HG03095 (cell line): ENCODE measurements around the gene ZNF148.
"Not testable (repeated sequence)": the region's sequence is repeated elsewhere in the genome, so short reads cannot be mapped to it uniquely, and the experiment has no call there.

Experiments used
- ATAC-seq: cut with Tn5 transposase; IDR thresholded peaks from one replicate; pipeline ENCODE4 v1.9.1; 2021; ENCODE audit warnings: moderate library complexity; ENCODE audit not compliant: unreplicated experiment

ZNF148 gene, protein sequence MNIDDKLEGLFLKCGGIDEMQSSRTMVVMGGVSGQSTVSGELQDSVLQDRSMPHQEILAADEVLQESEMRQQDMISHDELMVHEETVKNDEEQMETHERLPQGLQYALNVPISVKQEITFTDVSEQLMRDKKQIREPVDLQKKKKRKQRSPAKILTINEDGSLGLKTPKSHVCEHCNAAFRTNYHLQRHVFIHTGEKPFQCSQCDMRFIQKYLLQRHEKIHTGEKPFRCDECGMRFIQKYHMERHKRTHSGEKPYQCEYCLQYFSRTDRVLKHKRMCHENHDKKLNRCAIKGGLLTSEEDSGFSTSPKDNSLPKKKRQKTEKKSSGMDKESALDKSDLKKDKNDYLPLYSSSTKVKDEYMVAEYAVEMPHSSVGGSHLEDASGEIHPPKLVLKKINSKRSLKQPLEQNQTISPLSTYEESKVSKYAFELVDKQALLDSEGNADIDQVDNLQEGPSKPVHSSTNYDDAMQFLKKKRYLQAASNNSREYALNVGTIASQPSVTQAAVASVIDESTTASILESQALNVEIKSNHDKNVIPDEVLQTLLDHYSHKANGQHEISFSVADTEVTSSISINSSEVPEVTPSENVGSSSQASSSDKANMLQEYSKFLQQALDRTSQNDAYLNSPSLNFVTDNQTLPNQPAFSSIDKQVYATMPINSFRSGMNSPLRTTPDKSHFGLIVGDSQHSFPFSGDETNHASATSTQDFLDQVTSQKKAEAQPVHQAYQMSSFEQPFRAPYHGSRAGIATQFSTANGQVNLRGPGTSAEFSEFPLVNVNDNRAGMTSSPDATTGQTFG

DNA sequence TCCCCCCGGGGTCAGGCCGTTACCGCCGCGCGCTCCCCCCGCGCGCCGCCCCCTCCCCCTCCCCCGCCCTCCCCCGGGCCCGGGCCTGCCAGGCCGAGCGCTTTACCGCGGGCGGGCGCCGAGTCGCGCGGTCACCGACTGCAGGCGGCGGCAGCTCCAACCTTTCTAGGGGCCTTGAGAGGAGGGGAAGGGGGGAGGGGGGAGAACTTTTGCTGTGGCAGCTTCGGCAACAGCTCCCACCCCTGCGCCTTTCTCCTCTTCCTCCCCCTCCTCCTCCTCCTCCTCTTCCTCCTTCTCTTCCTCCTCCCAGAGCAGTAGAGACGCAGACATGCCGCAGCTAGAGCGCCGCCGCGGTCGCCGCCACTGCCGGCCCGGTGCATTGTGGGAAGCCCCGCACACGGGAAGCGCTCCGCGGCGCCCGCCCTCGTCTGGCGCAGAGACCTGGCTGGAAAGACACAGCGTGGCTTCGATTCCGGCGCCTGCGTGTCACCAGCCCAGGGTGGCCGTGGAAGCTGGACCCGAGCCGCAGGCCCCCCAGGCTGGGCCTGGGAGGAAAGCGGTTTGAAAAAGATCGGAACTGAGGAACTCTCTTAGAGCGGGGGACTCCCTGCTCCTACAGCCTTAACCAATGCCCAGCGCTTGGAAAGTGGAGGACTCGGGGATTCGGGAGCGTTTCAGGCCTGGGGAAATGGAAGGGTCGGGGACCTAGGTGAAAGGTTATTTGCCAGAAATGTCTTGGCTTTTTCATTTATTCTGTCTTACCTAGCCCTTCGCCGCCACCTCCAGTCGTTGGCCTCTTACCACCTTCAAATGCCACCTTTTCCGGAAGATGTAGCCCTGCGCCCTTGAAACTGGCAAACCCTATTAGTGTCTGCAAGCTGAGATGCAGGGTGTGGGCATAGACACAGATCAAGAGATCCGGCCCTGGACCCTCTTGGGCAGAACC lies at the start of gene ZNF148:
TSS of gene ZNF148 (minus strand) at position 330 of the 946 bp plus-strand sequence. CDS start 61,685 bp downstream, outside the sequence.
- peak; percentile 69 for ATAC-seq

GRCh38 chr3:125418306-125418705 lies 43.2 kb upstream of the ZNF148 start:
- no peak for ATAC-seq

DNA sequence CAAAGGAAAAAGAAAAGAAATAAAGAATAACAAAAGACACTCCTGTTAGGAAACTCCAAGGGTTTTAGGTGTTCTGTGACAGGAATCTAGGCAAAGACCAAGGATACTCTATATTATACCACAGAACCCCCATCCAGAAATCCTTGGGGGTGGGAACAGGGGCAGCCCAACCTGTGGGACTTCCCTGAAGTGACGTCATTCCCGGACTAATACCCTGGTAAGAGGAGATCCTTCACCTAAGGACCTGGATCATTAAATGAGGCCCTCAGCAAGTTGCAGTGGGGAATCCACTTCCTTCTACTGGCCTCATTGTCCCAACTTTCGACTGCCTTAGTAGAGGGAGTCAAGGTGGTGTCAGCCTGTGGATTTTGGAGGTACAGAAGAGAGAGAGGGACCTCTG lies 41.1 kb upstream of the ZNF148 start:
- ATAC-seq, result no peak

DNA sequence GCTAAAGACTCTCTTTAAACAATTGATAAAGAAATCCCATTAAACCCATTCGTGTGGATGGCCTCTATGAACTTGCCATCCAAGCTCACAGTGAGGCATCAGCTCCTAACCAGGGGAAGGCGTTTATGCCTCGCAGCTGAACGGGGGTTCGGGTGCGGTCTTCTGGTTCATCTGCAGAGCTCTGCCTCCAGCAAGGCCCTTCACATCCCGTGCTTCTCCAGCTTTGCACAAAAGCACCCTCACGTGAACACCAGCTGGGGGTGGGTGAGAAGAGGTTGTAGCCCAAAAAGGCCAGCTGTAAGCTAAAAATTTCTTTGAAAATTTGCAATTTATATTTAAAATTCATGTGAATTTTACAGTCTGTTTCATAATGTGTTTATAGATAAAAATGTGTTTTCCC lies 39.5 kb upstream of the ZNF148 start:
- no peak for ATAC-seq

- no peak for ATAC-seq
Observed at GRCh38 chr3:125410922-125411321, 35.8 kb upstream of the ZNF148 start.

- ATAC-seq, result no peak
Observed at GRCh38 chr3:125406070-125406469, 30.9 kb upstream of the ZNF148 start.

DNA sequence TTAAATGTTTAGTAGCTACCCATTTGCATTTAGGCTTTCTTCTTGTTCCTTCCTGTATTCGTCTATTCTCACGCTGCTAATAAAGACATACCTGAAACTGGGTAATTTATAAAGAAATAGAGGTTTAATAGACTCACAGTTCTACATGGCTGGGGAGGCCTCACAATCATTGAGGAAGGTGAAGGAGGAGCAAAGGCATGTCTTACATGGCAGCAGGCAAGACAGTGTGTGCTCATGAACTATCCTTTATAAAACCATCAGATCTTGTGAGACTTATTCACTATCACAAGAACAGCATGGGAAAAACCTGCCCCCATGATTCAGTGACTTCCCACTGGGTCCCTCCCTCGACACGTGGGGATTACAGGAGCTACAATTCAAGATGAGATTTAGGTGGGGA lies 30.4 kb upstream of the ZNF148 start:
- not testable (repeated sequence) for ATAC-seq

DNA sequence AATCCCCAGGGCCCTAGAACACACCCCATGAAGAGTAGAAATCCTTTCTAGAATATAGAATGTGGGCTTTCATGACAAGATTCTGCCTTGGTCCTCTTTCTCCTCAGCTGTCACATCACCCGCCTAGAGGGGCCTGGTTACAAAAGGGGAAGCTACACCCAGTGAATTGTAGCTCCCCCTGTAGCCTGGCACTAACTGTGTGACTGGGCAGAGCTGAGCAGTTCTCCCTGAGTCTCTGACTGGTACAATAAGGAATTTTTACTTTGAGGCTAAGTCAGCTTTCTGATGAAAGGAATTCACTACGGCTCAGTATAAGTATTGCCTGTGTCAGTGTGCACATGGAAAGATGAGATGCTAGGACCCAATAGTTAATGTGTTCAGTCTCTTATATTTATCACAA lies 28.7 kb upstream of the ZNF148 start:
- no peak for ATAC-seq

DNA sequence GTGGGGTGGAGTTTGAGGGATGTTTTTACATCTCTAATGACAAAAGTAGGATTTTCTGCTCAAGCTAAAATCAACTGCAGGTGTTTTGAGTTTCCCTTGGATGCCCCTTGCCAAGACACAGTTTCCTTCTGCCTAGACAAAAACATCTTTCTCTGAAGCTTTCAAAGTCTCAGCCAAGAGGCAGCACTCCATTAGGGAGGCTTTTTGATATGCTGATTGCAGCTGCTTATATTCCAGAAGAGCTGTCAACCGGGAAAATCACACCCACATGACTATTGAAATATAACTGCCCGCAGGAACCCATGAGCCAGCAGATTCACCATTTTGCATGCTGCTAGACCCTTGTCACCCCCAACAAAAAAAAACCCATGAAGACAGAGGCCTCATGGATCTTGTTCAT lies 27.5 kb upstream of the ZNF148 start:
- ATAC-seq, result no peak

- ATAC-seq, result no peak
Observed at GRCh38 chr3:125401402-125401801, 26.3 kb upstream of the ZNF148 start.

GRCh38 chr3:125398952-125399351 lies 23.8 kb upstream of the ZNF148 start:
- no peak for ATAC-seq

- no peak for ATAC-seq
Observed at GRCh38 chr3:125395091-125395490, 20.0 kb upstream of the ZNF148 start.

- no peak for ATAC-seq
Observed at GRCh38 chr3:125394406-125394805, 19.3 kb upstream of the ZNF148 start.

DNA sequence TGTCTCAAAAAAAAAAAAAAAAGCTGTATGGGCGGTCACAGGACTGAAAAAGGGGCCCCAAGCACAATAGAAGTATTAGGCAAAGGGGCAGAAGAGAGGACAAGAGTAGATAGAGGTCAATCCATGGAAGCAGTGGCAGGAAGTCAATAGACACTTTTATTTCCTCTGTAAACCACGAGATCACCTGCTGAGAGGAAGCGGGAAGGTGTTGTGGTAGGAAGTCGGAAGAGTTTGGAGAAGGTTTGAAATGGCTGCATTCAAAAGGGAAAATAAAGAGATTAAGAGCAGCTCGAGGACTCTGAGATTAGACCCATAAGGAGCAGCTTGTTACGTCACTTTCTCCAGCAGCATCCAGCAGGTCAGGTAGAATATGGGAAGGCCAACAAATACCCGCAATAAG lies 14.2 kb upstream of the ZNF148 start:
- ATAC-seq, result no peak

- ATAC-seq, result not testable (repeated sequence)
Observed at GRCh38 chr3:125388369-125388768, 13.2 kb upstream of the ZNF148 start.

- no peak for ATAC-seq
Observed at GRCh38 chr3:125386811-125387210, 11.7 kb upstream of the ZNF148 start.

DNA sequence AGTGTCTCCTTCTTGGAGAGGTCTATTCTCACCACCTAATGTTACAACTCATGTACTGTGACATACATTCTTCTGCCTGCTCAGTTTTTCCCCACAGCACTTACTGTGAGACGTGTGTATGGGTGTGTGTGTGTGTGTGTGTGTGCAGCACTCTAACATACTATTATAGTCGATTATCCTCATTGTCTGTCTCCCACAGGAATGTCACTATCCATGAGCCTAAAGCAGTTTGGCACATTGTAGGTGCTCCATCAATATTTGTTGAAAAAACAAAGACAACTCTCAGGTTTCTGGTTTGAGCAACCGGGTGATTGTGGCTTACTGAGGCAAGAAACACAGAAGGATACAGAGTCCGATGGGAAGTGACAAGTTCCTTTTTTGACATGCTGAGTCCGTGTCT lies 8.6 kb upstream of the ZNF148 start:
- no peak for ATAC-seq

DNA sequence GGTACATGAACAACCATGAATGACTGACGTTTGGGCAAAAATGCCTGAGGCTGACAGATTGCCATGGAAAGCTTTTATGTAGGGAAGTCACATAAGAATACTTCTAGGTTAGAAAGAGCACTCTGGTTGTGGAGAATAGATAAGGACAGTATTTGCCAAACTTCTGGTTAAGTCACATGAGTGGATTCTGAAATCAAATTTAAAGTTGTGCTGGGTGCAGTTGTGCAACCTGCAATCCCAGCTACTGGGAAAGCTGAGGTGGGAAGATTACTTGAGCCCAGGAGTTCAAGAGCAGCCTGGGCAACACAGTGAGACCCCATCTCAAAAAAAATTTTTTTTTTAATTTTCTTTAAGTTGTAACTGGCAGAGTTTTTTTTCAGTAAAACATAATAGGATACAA lies 7.2 kb upstream of the ZNF148 start:
- ATAC-seq, result no peak

DNA sequence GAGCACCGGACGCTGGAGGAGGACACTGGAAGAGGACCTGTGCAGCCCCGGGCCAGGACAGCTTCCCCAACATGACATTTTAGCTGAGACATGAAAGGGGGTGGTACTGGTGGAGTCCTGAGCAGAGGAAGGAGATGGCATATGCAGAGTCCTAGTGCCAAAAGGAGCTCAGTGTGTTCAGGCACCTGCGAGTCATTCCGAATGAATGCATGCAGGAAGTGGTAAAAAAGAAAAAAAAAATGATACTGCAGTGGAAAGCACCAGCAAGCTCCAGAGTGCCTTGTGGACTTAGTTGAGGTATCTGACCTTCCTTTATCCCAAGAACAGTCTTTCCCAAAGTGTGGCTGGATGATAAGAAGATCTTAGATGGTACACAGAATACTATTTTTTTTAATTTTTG lies 6.6 kb upstream of the ZNF148 start:
- ATAC-seq, result no peak

DNA sequence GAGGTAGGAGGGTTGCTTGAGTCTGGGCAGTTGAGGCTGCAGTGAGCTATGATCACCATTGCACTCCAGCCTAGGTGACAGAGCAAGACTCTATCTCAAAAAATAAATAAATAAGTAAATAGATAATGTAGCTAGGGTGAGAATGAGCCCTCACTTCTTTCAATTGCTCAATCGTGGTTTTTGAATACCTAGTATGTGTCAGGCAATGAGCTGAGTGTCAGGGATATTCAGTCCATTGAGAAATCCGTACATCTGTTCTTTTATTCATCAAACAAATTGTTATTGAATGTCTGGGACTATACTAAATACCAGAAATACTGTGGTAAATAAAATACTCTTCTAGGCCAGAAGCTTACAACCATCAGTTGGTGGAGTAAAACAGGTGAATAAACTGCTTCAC lies 6.2 kb upstream of the ZNF148 start:
- no peak for ATAC-seq

GRCh38 chr3:125379483-125379882 lies 4.4 kb upstream of the ZNF148 start:
- ATAC-seq, result no peak
